ENCODE results near the gene NFATC3.

Gene NFATC3

DNA sequence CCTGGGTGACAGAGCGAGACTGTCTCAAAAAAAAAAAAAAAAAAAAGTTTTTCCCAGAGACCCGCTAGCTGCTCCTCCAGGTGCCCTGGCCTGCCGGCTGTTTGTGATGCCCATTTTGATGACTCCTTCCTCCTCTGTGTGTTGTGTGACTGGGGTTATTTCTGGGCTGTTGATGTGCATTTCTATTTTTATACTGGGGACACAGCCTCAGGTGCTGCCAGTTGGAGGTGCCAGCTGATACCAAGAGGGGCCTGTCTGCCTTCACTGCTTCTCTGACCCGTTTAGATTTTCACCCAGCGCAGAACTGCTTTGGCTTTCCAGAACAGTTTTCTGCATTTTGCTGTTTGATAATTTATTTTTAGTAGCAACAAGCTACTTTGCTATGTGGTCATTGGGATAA is 166.7 kb downstream of the NFATC3 start:
- DNase-seq, result no peak

DNA sequence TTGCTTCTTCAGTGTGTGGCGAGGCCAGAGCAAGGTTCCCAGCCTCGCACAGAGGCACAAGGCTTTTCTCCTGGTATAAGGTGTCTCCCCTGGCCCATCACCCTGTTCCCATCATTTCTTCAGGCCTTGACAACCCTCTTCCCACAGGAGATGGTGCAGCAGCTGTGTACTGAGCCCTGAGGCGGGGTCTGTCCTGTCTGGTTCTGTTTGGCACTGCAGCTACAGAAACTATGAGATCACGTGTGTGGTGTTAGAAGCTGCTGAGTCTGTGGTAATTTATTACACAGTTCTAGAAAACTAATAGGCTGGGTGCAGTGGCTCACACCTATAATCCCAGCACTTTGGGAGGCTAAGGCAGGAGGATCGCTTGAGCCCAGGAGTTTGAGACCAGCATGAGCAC is 167.2 kb downstream of the NFATC3 start:
- DNase-seq, result no peak

DNA sequence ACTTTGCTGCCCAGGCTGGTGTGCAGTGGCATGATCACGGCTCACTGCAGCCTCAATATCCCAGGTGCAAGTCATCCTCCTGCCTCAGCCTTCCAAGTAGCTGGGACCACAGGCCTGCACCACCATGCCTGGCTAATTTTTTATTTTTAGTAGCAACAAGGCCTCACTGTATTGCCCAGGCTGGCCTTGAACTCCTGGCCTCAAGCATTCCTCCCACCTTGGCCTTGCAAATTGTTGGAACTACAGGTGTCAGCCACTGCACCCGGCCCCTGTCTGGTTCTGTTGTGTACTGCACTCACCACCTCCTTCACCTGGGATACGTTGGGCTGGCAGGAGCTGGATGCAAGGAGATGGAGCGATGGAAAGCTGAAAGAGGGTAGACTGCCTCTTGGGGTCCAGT is 168.6 kb downstream of the NFATC3 start:
- DNase-seq, result no peak

DNA sequence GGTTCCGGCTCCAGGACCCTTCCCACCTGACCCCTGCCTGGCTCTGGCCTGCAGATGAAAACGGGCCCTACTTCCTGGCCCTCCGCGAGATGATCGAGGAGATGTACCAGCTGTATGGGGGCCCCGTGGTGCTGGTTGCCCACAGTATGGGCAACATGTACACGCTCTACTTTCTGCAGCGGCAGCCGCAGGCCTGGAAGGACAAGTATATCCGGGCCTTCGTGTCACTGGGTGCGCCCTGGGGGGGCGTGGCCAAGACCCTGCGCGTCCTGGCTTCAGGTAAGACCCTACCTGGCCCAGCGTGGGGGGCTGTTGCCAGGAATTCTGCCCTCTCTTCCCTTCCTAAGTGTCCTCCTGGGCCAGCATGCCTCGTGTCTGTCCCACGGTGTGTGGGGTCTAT is 170.5 kb downstream of the NFATC3 start:
- DNase-seq, result no peak

DNA sequence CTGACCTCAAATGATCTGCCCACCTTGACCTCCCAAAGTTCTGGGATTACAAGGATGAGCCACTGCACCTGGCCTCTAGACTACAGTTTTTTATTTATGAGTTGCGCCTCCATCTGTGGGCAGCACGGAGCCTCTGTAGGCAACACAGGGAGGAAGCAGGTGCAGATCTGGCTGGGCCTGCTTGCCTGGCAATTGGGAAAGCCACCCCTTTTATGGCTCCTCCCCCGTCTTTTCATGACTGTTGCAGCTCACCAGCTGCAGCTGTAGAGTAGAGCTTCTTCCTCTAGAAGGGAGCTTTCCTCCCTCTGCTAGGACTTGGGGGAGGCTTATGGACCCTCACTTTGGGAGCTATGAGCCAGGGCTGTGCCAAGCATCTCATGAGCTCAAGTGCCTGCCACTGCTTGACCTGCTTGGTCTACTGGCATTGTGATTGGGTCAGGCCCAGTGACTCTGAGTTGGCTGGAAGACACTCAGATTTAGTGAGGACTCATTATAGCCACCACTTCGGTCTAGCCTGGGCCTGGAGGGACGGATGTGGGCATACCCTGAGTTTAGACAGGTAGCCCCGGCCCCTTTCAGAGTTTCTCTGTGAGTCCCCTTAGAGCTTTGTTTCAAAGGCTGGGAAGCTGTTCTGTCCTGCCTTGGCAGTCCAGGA is 172.2 kb downstream of the NFATC3 start:
- no peak for DNase-seq

DNA sequence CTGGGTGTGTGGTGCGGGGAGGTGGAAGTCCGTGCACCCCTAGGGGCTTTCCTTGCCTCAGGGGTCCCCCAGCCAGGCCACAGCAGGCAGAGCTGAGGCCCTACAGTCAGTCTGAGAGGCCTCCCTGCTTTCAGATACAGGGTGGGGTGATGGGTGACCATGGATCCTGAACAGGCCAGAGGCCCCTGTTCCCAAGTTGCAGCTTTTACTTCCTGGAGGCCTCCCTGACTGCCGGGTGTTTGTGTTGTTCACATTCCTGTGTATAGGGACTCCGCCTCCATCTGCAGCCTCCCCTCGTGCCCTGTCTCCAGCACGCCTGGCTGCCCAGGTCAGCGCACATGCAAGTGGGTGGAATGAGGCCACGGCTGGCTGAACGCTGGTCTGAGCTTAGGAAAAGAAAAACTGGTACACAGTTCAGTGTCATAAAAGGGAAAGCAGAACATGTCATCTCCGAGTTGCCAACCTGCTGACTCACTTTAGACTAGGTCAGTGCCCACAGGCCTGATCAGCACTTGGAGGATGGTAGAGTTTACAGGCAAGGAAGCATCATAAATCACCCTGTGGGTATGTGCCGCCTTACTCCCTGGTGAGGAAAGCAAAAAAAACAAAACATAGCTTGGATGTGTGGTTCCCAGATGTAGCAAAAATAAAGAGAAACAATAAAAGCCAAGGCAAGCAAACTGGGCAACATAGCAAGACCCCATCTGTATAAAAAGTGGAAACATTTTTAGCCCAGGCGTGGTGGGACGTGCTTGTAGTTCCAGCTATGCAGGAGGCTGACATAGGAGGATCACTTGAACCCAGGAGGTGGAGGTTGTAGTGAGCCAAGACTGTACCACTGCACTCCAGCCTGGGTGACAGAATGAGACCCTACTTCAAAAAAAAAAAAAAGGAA is 173.0 kb downstream of the NFATC3 start:
- no peak for DNase-seq

DNA sequence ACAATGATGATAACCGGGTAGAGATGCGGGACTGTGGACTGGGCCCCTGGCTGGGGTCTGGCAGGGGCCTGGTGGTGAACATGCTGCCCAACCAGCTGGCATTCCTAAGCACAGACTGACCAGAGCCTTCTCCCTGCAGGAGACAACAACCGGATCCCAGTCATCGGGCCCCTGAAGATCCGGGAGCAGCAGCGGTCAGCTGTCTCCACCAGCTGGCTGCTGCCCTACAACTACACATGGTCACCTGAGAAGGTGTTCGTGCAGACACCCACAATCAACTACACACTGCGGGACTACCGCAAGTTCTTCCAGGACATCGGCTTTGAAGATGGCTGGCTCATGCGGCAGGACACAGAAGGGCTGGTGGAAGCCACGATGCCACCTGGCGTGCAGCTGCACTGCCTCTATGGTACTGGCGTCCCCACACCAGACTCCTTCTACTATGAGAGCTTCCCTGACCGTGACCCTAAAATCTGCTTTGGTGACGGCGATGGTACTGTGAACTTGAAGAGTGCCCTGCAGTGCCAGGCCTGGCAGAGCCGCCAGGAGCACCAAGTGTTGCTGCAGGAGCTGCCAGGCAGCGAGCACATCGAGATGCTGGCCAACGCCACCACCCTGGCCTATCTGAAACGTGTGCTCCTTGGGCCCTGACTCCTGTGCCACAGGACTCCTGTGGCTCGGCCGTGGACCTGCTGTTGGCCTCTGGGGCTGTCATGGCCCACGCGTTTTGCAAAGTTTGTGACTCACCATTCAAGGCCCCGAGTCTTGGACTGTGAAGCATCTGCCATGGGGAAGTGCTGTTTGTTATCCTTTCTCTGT is 174.0 kb downstream of the NFATC3 start:
- DNase-seq, result no peak

DNA sequence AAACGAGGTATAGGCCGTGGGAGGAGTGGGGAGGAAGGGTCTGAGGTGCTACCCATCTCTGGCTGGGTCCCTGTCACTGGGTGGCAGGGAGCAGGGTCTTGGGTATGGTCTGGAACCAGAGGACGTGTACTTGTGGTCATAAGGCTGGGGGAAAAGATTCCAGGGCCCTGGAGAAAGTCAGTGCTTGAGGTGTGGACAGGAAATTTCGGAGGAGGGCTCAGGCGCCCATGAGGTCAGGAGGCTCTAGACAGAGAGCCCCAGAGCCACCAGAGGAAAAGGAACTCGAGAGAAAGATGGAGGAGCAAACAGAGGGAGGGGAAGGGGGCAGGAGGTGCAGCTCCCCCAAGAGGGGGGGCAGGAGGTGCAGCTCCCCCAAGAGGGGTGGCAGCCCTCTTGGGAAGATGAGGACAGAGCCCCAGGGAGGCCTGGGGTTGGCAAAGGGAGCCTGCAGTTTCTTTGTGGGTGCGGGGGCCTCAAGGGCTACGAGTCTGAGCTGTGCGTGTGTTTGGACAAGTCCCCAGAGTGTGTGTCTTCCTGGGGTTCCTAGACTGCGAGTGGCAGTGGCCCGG is 178.5 kb downstream of the NFATC3 start:
- DNase-seq, result no peak

DNA sequence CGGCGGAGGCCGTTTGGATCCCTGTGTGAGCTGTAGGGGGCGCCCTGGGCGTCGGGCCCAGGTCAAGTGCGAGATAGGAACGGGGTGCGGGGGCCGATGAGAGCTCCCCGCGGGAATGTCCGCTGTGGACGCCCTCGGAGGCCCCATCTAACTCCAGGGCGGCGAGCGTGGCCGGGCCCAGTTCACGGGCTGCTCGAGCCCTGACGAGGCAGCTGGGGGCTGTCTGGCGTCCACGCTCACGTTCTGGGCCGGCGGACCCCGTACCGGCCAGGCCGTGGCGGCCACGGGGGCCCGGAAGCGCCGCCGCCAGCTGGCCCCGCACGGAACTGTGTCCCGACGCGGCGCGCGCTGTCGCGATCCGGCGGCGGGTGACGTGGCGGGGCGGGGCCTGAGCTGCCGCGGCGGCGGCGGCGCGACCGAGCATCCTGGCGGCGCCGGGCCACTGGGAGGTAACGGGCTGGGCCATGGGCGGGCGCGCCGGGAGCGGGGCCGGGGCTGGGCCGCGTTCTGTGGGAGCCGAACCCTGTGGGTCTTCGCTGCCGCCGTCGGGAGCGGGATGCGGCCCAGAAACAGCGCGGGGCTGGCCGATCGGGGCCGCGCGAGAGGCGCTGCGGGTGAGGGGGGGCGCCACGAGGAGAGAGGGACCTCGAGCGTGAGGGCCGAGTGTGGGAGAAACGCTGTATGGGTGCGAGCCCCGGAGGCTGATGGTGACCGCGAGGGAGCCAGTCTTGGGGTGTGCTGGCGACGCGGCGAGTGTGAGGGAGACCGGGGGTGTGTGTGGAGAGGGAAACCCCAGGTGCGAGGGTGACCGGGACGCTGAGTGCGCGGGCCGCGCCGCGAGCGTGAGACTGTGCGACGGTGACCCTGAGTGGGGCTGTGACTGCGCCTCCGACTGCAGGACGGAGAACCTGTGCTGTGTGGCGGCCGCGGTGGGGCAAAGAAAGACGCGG is 179.2 kb downstream of the NFATC3 start, which contains the start of gene SLC7A6:
Gene SLC7A6, plus strand, starts transcription at position 399 of the 950 bp plus-strand sequence. CDS start 10,201 bp downstream, outside the sequence.
- peak; percentile 65 for DNase-seq

DNA sequence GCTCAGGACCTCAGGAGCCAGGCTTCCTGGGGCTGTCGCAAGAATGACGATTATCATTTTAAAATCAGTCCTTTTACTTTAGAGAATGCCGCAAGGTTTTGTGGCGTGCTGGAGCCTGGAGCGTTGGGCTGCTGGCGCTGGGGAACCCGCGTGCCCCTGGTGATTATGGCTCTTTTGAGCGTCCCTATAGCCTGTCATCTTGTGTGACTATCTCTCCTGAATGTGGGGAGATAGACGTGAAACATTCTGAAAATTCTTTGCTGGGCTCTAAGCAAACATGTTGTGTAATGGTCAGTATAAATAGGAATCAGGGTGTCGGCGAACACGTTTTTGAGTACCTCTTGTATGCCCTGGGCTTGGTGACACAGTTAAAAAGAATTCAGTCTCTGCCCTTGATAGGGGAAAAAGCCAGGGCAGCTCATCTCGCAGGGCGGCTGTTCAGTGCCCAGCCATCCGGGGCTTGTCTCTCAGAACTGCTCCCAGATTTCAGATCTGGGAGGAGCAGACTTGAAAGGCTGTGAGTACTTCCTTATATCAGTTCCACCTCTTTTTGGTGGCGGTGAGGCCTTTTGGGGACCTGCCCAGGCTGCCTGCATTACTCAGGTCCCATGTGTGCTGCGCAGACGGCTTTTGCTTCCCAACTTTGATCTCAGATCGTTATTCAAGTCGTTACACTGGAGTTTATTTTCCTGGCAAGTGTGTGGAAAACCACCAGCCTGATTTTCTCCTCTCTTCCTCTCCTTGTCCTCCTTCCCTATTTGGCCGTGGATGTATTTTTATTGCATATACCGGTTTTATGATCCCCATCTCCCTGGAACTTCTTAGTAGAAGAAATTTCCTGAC is 180.1 kb downstream of the NFATC3 start:
- DNase-seq, result peak; percentile 37

DNA sequence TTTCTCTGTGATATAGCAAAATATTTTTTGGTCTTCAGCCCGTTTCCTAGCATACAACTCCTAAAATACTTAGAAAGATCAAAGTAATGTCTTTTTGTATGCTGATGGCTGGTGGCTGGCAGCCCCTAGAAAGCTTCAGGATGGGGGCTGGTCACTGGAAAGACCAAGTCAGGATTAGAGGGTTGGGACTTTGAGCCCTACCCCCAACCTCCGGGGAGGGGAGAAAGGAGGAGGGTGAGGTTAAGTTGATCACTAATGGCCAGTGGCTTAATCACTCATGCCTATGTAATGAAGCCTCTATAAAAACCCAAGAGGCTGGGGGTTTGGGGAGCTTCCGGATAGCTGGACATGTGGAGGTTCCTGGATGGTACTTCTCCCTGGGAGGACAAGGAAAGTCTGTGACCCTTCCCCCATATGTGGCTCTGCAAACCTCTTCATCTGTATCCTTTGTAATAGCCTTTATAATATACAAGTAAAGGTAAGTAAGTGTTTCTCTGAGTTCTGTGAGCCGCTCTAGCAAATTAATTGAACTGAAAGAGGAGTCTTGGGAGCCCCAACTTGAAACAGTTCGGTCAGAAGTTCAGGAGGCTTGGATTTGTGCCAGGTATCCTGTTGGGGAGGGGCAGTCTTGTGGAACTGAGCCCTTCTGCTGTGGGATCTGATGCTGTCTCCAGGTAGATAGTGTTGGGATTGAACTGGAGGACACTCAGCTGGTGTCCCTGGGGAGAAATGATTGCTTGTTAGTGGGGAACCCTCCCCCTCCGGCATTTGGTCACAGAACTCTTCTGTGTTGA is 182.6 kb downstream of the NFATC3 start:
- no peak for DNase-seq

DNA sequence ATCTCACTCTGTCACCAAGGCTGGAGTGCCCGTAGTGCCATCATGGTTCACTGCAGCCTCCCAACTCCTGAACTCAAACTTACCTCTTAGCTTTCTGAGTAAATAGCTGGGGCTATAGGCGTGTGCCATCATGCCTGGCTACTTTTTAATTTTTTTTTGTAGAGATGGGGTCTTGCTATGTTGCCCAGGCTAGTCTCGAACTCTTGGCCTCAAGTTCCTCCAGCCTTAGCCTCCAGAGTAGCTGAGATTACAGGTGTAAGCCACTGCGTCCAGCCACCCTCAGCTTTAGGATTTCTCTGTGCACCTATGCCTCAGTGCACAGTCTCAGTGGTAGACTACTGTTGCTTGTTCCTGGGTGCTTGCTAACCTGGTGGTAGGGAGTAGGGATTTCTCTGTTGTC is 184.6 kb downstream of the NFATC3 start:
- DNase-seq, result no peak

DNA sequence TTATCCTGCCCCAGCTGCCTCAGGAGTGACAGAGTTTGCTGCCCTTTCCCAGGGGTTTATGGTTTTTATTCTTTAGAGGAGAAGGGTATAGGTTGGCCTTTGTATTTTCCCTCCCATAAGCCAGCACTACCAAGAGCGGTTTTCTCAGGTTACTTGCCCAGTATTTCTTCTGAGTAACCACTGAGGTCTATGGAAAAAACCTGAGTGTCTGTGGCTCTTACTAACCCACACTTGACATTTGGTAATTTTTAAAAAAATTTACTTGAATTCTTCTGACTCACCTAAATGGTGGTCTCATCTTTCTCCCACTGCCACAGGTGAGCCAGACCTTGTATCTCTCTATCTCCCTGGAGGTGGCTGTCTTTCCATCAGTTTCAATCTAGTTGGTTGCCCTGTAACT is 185.2 kb downstream of the NFATC3 start:
- DNase-seq, result no peak

DNA sequence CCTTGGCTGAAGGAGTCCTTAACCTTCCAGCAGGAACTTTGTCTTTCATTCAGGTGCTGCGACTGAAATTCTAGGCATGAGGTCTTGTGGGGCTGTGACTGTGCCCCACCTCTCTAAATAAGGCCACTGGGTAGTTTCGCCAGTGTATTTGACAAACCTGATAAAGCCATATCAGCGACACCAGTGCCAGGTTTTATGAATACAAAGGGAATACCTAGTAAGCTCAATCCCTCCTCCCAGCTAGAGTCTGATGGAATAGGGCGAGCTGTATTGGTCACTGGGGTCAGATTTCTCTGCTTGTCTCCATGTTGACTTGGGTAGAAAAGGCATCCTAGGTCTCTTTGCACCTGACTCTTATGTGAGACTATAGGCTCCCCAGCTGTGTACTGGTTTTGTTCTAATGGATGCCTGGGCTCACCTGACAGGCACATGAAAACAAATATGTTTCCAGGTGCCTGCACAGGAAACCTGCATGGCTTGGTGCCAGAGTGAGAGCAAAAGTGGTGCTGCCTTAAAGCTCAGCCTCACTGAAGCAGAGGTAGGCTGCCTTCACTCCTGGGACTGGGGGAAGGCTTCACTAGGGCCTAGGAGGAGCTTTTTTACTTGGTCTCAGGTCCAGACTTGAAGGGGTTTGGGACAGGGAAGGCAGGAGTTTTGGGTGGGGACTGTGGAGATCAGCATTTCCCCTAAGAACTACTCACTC is 187.5 kb downstream of the NFATC3 start:
- peak; percentile 38 for DNase-seq

DNA sequence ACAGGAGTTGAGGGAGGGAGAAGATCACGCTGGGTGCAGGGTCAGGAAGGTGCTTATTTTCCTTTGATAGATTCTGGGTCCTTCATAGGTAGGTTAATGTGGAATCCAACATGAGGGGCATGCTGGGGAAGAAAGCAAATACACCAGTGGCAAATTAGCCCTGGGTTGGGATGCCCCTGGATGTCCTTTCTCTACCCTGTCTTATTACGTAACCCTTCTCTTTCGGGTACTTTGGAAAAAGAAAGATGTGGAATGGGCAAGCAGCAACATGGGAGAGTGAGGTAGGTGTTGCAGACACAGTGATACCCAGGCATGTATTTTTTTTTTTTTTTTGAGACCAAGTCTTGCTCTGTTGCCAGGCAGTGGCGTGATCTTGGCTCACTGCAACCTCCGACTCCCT is 188.3 kb downstream of the NFATC3 start:
- DNase-seq, result no peak

DNA sequence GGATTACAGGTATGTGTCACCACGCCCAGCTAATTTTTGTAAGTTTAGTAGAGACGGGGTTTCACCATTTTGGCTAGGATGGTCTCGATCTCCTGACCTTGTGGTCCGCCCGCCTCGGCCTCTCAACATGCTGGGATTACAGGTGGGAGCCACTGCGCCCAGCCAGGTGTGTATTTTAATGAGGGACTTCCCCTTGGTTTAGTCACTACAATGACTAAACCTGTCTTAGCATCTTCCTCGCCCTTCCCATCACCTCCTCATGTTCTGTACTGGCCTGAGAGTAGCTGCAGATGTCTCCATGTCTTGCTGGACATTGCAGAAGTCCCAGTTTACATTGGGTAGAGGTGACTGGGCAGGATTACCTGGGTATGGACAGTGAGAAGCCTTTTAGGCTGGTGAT is 188.7 kb downstream of the NFATC3 start:
- no peak for DNase-seq

DNA sequence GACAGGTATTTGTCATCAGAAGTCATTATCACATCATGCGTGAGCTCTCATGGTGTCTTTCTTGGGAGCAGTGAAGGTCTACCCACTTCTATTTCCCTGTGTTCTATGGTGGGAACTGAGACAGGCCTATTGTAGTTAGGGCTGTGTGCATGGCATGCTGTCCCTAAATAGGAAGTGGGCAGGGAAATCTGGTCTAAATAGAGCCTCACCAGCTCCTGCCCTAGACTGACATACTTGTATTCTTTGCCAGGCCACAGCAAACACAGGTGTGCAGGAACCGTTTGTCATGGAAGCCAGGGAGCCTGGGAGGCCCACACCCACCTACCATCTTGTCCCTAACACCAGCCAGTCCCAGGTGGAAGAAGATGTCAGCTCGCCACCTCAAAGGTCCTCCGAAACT is 189.3 kb downstream of the NFATC3 start:
- DNase-seq, result no peak

DNA sequence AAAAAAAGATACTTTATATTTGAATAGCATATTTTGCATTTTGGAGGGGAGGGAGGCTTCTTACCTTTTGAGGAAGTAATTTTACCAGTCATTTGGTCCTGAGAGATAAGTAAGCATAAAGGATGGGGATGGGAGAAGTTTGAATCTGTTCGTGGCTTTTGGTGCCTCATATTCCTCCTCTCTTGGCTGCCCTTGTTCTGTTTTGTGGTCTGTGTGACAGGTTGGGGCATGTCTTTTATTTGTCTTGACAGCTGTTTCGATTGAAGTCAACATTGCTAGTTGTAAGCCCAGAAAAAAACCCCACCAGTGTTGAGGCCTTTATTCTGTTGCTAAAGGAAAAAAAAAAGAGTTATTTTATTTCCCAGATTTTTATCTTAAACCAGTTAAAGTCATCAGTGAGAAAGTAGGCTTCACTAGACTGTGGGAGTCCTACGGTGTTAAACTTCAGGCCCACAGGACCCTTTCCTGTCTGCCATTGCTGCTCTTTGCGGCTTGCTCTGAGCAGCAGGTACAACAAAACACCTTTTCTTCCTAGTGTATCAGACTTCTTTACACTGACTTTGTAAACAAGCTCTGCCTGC is 190.5 kb downstream of the NFATC3 start:
- peak; percentile 24 for DNase-seq

DNA sequence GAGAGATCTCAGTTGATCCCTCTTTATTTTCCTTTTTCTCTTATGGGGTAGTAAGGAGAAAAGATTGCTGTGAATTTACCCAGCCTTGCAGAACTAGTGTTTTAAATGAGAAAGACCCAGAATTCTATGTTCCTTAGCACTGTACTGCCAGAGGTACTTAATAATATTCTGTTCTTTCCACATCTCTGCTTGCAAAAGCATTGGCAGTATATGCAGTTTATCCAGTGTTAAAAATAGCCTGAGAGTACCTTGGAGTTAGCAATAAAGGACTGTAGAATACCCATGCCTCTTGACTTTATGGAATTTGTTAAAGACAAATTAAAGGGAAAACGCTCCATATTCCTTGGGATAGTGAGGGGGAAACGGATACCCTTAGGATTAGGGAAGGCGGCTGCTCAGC is 191.1 kb downstream of the NFATC3 start:
- no peak for DNase-seq

Data from effector CD8-positive, alpha-beta T cell (primary cell).